ENCODE data around the gene RACGAP1. TPM values are rescaled to one million over a fixed set of nuclear protein-coding genes. Genes with fewer than 3 reads are reported as not detected.

The RACGAP1 gene, protein sequence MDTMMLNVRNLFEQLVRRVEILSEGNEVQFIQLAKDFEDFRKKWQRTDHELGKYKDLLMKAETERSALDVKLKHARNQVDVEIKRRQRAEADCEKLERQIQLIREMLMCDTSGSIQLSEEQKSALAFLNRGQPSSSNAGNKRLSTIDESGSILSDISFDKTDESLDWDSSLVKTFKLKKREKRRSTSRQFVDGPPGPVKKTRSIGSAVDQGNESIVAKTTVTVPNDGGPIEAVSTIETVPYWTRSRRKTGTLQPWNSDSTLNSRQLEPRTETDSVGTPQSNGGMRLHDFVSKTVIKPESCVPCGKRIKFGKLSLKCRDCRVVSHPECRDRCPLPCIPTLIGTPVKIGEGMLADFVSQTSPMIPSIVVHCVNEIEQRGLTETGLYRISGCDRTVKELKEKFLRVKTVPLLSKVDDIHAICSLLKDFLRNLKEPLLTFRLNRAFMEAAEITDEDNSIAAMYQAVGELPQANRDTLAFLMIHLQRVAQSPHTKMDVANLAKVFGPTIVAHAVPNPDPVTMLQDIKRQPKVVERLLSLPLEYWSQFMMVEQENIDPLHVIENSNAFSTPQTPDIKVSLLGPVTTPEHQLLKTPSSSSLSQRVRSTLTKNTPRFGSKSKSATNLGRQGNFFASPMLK
- total RNA-seq (2022; extraction: Qiagen RNA extraction): 70.1 to 96.3 TPM (median 77.2 TPM) in 5 replicates

DNA sequence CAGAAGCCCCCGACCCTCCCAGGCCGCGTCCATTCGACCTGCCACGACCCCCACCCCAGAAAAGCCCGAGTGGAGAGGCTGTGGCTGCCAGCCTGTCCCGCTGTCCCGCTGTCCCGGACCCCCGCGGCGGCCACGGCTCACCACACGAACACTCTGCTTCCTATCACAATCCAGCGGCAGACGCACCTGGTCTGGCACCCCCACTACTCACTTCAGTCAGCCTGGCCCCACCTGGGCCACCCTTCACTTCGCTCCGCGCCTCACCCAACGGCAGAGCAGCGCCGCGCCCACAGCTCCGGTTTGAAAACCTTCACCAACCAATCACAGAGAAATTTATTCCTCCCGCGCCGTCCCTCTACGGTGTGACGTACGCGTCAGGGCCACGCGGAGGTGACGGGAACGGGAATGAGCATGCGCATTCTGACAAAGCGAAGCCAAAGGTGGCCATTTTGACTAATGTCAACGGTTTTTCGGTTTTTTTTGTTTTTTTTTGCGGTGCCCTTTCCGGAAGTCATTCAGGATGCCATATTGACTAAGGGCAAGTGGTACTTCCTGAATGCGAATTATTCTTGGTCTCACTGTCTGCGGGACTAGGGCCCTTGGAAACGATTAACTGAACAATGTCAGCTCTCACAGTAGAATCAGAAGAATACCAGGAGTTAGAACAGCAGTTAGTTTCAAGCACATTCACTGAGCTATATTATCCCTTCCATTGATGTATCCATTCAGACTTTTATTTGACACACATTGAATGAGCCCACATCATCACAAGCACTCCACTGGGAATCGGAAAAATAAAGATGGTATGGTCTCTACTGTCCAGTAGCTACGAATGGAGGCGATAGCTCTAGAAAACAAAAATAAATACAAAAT is at the start of gene RACGAP1:
TSS of gene RACGAP1 (minus strand) at position 308 of the 873 bp plus-strand sequence. CDS start 8,779 bp downstream, outside the sequence.

DNA sequence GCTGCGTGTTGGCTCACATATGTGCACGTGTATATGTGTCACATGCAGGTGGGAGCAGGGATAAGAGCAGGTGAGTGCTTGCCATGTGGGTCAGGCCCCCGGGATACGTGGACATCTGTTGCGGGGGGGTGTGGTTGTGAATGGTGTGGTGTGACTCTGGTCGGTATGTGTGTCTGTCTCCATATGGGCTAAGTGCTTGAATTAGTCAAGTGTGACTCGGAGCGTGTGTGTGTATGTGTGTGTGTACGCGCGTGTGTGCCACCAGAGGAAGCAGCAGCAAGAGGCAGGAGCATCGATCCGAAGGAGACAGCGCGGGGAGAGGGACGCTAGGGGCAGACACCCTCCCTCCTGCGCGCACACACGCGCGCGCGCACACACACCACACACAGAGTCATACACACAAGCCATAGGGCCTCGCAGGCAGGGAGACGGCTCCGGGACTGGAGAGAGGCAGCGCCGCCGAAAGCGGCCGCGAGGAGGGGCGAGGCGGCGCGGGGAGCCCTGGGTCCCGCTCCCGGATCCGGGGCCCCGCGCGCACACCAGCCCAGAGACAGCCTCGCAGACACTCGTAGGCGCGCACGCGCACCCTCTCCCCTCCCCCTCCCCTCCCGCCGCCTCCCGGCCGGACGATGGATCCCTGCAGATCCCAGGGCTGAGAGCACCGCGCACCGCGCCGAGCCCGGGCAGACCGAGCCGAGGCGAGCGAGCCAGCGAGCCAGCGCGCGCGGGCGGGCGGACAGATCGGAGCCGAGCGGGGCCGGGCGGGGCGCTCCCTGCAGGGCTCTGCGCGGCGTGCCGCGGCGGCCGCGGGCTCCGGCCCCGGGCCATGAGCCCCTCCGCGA is 31.9 kb upstream of the RACGAP1 start, which contains the start of gene ASIC1:
TSS of gene ASIC1 (plus strand) at position 597 of the 842 bp plus-strand sequence. CDS start 1,171 bp downstream, outside the sequence.

DNA sequence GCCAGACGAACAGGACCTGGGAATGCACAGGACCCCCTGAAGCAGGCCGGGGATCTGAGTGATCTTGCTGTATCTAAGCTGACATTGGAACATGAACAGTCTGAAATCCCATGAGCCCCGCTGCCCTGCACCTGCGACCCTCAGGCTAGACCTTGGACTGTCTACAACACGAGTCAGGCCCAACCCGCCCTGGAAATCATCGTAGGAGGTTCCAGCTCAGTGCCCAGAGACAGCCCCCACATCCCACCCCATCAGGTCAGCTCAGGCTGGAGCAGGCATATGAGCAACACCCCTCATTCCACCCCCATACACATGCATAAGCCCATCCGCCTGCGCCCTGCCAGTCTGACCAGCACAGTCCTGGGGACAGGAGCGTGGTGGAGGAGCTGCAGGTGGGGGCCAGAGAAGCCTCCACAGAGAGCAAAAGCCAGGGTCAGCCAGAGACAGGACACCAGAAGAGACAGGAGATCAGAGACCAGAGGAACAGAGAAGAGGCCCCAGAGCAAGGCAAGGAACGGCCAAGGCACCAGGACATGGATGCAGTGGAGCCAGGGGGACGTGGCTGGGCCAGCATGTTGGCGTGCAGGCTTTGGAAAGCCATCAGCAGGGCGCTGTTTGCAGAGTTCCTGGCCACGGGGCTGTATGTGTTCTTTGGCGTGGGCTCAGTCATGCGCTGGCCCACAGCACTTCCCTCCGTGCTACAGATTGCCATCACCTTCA is 52.5 kb downstream of the RACGAP1 start, which contains the start of gene AQP6:
TSS of gene AQP6 (plus strand) at position 307 of the 720 bp plus-strand sequence. CDS start at position 534, 227 bp downstream.

DNA sequence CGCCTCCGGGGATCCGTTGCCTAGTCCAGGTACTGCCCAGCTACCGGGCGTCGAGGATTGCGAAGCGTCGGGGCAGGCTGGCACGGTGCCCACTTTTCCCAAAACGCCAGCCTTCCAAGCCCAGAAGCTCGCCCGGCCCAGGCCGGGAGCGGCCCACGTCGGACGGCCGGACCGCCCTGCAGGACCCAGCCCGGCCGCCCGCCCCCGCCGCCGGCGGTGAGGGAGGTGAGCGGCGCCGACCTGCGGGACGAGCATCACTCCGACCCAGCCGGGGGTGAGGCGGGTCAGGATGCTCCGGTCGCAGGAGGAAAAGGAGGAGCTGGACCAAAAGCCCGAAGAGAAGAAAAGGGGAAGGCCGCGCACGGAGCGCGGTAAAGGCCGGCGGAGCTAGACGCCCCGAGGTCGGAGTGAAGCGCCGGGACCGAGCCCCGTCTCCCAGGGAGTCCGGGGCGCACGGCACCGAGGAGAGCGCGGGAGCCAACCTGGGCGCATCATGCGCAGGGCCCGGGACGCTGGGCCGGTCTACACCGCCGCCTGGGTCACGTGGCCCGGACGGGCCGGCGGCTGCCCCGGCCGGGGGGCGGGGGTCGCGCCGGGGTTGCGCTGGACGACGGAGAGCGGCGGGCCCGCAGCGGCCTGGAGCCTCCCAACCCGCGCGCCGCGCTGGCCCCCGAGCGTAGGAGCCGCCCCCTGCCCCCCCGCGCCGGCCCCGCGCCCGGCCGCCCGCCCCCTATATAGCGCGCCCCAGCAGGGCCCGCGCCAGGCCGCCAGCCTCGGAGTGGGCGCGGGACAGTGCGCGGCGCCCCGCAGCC is 64.0 kb downstream of the RACGAP1 start, which contains the start of gene AQP5:
TSS of gene AQP5 (plus strand) at position 762 of the 812 bp plus-strand sequence. CDS start 146 bp downstream, outside the sequence.

DNA sequence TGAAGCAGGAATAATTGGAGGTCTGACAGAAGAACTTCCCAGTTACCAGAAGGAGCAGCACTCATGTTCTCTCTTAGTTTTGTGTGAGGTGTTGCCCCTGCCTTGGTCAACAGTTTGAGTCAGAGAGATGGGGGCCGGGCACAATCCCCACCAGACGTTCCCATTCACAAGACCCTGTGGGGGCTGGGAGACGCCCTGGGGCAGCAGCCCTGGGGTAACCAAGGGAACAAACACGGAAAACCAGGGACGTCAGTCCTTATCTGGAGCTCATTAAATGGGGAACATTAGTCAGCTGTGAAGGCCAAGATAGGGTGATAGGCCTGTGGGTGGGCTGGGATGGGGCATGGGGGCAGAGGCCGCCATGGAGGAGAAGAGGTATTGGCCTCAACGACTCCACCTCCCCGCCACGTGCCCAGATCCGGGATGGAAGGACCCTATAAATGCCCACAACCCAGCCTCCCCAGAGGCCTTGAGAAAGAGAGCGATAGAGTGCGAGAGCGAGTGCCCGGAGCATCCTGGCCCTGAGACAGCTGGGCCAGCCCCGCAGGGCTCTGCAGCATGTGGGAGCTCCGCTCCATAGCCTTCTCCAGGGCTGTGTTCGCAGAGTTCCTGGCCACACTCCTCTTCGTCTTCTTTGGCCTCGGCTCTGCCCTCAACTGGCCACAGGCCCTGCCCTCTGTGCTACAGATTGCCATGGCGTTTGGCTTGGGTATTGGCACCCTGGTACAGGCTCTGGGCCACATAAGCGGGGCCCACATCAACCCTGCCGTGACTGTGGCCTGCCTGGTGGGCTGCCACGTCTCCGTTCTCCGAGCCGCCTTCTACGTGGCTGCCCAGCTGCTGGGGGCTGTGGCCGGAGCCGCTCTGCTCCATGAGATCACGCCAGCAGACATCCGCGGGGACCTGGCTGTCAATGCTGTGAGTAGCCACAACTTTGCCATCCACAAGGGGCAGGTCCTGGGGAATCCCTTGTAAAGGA is 74.7 kb downstream of the RACGAP1 start, which contains the start of gene AQP2:
TSS of gene AQP2 (plus strand) at position 465 of the 979 bp plus-strand sequence. CDS start at position 559, 94 bp downstream.

Other genes with a start within 250 kb of the RACGAP1 start
- 8.2 to 10.1 TPM (median 9.5 TPM) in 5 replicates for gene NCKAP5L, start 197.1 kb downstream of the RACGAP1 start, total RNA-seq (2022; extraction: Qiagen RNA extraction)
- gene BCDIN3D, start 182.4 kb downstream of the RACGAP1 start, total RNA-seq (2022; extraction: Qiagen RNA extraction): 4.1 to 4.5 TPM (median 4.1 TPM) in 5 replicates
- gene FAIM2, start 121.6 kb downstream of the RACGAP1 start, total RNA-seq (2022; extraction: Qiagen RNA extraction): 0.01 to 0.13 TPM (median 0.03 TPM) in 3 of 5 replicates, not detected in the others
- not detected in 5 replicates for gene AQP2, start 74.8 kb downstream of the RACGAP1 start, total RNA-seq (2022; extraction: Qiagen RNA extraction)
- gene AQP5, start 63.6 kb downstream of the RACGAP1 start, total RNA-seq (2022; extraction: Qiagen RNA extraction): not detected in 5 replicates
- not detected in 5 replicates for gene AQP6, start 52.5 kb downstream of the RACGAP1 start, total RNA-seq (2022; extraction: Qiagen RNA extraction)
- 4.3 to 6.1 TPM (median 5.0 TPM) in 5 replicates for gene ASIC1, start 32.1 kb upstream of the RACGAP1 start, total RNA-seq (2022; extraction: Qiagen RNA extraction)
- 63.8 to 78.3 TPM (median 65.4 TPM) in 5 replicates for gene SMARCD1, start 59.8 kb upstream of the RACGAP1 start, total RNA-seq (2022; extraction: Qiagen RNA extraction)
- 0.09 to 0.32 TPM (median 0.14 TPM) in 5 replicates for gene GPD1, start 78.5 kb upstream of the RACGAP1 start, total RNA-seq (2022; extraction: Qiagen RNA extraction)
- gene COX14, start 86.7 kb upstream of the RACGAP1 start, total RNA-seq (2022; extraction: Qiagen RNA extraction): 66.0 to 81.1 TPM (median 71.3 TPM) in 5 replicates
- 26.4 to 28.7 TPM (median 26.8 TPM) in 5 replicates for gene CERS5, start 141.9 kb upstream of the RACGAP1 start, total RNA-seq (2022; extraction: Qiagen RNA extraction)